Hematopoietic multipotent progenitor cell treated with erythropoietin and hydrocortisone succinate and interleukin-3 and kit ligand, for 6 days (in vitro differentiated cells): ENCODE results near the gene ZBTB7C.
A peak's percentile ranks its signal among the peaks of the same experiment; 100 is the strongest.

Experiments
- DNase-seq: peaks from one replicate; pipeline ENCODE4 v3.0.0-alpha.2; 2015

The ZBTB7C gene

DNA sequence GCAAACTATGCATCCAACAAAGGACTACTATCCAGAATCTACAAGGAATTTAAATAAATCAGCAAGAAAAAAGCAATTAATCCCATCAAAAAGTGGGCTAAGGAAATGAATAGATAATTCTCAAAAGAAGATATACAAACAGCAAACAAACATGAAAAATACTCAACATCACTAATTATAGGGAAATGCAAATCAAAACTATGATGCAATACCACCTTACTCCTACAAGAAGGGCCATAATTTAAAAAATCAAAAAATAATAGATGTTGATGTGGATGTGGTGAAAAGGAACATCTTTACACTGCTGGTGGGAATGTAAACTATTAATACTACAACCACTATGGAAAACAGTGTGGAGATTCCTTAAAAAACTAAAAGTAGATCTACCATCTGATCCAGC lies 164.7 kb downstream of the ZBTB7C start:
- DNase-seq, result no peak

DNA sequence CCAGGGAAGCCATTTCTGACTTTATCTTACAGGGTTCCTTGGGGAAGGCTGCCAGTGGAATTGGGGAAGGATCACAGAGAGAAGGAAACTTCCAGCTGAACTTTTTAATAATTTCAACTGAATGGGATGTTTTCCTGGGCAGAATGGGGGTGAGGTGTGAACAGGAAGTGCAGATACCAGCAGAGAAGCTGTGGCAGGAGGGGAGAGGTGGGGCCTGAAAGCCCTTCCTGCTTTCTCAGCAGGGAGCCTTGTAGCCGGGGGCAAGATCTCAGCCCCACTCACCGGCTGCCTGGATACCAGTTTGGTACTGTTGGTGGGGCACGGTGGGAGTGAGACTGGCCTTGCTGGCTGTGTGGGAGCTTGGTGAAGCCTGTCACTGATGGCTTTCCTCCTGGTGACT lies 170.5 kb downstream of the ZBTB7C start:
- DNase-seq, result no peak

DNA sequence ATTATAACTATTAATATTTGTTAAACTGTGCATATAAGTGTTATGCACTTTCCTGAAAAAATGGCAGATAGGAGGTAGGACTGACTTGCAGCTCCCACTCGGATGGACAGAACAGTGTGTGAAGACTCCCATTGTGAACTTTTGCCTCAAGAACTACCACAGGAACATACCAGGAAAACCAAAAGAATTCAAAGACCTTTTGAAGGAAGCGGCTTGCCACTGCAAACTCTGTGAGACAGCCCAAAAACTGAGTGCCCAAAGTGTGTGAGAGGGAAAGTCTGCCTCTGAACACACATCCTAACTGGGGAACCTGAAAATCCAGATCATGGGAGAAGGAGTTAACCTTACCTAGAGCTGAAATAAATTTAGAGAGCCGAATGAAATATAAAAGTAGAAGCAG lies 171.0 kb downstream of the ZBTB7C start:
- no peak for DNase-seq

DNA sequence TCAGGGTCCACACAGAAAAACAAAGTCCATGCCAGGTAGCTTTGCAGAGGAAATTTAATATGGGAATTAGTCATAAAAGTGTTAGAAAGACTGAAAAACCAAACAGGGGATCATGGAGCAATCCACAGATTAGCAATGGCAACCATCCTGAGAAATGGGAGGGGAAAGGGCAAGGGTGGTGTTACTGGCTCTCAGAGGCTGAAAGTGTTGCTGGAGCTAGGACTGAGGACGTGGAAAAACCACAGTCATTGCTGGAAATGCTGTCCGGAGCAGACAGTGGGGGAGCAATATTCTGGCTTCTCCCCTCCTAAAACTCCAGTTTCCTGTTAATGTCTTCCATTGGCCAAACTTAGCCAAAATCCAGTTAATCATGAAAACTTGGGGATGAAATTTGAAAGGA lies 172.4 kb downstream of the ZBTB7C start:
- DNase-seq, result no peak

DNA sequence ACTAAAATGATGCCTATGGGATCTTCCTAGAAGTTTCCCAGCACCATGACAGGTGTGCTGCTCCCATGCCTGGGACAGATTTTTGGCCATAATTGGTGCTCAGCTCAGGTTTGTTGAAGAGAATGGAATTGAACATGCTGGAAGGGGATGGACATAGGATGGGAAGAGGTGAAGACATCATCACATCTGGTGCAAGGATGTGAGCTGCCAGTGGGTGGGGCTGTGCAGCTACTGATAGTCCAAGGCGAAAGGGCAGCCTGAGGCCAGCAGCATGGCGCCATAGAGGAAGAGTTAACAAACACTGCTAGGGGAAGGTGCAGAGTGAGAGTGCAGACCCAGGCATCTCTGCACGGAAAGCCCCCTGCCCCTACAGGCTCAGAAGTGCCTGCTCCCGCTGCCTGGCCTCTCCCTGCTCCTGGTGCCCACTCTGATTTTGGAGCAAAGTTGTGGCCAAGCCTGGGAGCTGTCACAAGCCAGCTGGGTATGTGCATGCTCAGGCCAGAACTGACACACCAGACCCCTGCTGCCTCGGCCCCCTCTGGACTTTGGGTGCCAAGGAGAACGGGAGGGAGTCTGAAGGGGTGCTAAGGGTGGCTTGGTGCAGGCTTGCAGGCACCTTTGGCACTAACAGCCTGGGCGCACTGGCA lies 178.6 kb downstream of the ZBTB7C start:
- peak; percentile 69 for DNase-seq

DNA sequence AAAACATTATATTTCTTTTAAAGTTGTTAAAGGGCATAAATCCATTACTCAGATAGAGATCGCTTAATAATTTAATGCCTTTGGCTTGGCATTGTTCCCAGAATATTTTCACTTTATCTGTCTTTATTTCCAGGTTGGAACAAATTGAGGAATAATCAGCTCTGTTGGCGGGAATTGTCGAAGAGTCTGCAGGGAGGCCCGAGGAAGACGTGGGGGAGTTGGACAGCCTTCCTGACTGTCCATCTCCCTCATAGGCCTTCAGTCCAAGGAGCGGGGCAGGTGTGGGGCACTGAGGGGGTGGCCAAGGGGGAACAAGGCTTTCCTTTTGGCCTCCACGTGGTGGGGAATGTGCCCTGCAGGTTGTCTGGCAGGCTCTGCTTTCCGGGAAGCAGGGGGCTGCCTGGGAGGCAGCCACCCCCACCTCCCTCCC lies 179.6 kb downstream of the ZBTB7C start:
- no peak for DNase-seq

DNA sequence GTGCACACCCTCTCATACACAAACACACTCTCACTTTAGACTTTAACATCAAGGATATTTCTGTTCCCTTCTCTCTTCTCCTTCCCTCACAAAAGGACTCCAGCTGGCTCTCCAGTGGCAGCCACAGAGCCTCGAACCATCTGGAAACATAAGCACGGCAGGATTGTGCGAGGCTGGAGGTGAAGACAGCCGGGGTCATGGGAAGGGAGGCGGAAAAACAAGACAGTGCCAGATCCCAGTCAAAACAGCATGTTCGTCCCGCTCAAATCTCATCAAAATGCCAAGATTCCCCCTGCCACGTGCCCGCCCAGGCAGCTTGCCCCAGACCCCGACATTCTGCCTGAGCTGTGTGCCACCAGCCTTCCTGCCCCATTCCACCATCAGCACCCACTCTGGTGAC lies 180.3 kb downstream of the ZBTB7C start:
- DNase-seq, result no peak

DNA sequence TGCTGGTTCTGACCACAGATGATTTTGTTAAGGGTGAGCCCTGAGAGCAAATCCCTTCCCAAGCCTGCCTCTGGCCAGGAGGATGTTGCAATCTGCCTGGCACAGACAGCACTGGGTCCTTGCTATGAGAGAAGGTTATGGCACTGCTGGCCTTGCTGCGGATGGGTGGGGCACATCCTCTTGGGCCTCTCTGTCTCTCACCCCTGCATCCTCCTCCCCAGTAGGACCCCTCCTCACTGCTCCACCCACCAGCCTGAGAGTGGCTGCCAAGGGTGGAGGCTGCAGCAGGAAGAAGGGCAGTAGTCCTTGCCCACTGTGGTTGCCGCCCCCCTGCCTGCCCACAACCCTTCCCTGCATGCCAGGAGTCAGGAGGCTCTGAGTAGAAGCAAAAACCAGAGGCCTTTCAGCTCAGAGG lies 180.9 kb downstream of the ZBTB7C start:
- no peak for DNase-seq

DNA sequence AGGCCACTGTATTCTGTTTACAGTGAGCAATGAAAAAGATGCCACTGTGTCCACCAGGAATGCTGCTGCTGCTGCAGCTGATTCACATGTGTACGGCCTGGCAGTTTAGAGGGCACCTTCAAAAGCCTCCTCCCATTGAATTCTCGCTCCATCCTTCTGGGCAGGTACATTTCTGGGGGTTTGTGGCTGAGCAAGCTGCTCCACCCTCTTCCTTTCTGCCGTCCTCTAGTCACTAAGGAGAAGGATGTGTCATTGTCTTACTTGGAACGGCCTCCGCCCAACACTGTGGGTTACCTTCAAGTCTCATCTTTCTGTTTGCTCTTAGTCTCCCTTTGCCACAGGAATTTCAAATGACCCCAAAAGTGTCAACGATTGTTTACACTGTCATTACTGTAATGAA lies 182.0 kb downstream of the ZBTB7C start:
- peak; percentile 5 for DNase-seq

DNA sequence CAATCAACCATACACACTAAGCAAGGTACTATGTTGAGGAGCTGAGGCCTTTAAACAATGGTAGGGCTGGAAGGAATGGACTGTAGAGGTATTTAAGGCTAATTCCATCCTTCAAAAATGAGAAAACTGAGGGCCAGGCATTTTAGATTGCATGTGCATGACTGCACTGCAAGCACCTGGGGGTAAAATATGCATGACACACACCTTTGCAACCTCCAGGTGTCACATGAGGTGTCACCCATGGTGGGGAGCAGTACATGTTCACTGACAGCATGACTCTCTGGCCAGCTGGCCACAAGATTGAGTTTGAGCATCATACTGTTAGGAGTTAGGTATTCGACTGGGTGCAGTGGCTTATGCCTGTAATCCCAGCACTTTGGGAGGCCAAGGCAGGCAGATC lies 182.8 kb downstream of the ZBTB7C start:
- DNase-seq, result no peak

DNA sequence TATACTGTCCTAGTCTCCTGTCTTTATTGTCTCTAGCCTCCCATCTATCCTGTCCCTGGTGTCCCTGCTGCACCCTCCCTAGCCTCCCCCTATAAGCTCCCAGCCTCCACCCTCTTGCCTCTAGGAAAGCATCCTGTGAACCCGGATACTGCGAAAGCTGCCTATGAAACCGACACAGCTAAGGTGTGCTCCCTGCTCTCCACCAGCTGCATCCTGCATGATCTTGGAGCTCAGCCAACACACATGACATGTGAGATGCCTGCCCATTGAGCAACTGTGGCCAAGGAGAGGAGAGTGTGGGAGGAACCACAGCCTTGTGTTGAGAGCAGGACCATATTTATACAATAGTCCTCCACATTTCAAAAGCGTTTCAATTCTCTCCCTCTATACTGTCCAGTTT lies 187.1 kb downstream of the ZBTB7C start:
- DNase-seq, result peak; percentile 58

DNA sequence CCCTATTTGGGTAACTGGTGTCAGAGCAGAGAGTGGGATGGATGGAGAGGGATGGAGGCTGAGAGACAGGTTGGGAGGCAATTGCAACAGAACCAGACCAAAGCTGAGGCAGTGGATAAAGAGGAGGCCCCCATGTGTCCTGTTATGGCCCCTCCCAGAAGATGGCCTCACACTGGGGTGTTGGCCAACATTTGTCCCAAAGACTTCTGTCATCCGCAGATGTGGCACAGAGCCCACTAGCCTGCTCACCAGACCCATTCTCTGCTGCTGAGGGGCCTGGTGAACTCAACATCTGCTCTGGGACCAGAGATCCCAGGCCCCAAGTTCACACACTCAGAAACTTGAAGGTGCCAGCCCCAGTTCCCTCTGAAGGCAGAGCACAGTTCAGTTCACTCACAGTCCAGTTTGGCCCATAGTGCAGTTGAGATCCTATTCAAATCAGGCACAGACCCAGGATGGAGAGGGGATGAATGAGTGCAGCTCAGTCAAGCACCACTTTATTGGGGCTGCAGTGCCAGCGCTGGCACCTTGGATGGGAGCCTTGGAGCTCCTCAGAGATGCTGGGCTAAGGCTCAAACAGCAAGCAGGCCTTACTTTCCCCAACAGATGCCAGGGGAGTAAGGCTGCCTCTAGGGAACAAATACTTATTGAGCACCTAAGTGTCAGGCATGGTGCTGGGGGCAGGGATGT lies 189.2 kb downstream of the ZBTB7C start:
- DNase-seq, result no peak

DNA sequence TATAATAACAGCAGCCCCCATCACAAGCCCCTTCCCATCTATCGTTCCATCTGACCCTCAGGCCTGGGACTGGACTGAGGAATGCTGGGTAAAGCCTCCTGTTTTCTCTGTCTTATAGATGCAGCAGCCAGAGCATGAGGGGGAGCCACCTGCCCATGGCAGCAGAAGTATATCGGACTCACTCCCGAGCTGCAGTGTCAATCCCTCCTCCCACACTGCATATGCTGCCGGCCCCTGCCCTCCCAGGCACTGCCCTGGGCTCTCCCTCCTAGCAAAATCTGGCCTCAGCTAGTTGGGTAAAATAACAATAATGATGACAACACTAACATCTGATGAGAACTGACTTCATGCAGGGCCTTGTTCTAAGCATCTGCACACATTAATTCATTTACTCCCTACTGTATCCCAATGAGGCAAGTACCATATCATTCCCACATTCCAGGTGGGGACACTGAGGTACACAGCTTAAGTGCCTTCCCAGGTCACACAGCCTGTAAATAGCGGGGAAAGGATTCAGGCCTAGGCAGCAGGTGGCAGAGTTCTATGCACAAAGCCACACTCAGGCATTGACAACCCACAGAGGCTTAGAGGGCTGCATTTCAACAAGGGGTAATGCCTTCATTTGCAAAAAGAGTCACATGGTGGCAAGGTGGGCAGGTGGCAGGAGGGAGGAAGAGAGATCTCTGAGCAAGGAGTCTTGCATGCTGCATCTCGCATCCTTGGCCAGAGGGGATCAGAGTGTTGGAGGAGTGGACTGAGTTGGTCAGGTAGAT lies 190.0 kb downstream of the ZBTB7C start:
- no peak for DNase-seq

DNA sequence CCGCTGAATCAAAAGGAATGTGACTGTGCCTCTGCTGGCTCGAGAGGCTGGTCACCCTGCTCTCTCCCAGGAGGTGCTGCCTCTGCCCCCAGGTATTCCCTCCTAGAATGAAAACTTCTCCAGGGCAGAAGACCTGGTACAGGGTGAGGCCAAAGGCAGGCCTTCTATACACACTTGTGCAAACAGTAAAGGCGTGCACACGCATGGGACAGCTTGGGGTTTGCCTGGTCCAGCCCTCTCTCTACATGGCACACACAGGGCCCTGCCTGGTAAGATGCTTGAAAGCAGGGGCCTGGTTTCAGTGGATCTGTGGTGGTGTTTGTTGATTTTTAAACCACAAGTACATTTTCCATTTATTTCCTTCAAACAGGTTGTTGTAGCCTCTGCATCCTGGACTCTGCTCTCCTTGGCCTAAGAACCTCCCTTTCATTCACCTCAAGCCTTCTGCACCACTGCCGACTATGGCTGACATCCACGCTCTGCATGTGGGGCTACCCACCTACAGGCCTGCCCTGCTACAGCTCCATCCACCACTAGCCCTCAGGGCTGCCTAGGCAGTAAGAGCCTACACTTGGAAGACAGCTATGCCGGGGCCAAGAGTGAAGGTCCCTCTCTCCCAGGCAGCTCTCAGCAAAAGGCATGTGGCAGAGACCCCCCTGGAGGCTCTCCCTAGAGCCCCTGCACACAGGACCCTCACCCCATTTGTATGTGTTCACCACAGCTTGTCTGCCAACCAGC lies 190.7 kb downstream of the ZBTB7C start:
- no peak for DNase-seq

DNA sequence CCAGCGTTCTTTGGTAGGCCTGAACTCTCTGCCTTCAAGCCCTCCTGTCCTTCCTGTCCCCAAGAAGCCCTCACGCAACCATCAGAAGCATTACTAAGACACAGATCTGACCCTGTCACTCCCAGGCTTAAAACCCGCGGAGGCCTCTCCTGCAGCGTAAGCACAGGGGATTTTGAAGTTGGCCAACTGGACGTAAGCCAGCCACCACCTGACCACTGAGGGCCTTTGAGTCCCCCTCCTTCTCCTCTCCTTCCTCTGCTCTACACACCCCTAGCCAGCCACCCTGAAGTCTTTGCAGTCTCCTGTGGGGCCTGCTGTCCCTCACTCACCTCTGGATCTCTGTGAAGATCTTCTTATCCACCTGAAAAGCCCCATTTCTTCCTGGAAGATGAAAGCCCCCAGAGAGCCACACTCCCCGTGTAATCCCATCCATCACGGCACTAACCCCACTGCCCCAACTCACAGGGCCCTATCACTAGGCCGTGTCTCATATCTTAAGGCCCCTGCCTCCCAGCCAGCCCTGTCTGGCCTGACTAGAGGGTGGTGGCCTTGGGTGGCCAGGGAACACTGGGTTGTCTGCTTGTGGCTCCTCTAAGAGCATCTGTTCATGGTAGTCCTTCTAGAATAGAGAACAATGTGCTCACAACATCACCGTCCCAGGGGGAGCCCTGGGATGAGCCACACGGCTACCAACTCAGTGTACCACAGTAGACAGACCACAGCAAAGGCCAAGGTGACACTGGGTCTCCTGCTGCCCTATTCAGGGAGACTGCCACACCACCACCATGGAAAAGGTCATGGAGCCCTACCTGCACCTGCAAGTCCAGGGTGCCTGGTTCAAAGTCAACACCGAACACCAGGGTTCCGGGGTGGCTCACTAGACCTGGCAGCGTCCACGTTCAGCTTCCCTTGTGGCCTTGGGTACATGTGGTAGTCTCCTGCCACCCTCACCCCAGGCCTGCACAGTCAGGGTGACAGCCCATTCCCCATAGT lies 191.6 kb downstream of the ZBTB7C start:
- no peak for DNase-seq

DNA sequence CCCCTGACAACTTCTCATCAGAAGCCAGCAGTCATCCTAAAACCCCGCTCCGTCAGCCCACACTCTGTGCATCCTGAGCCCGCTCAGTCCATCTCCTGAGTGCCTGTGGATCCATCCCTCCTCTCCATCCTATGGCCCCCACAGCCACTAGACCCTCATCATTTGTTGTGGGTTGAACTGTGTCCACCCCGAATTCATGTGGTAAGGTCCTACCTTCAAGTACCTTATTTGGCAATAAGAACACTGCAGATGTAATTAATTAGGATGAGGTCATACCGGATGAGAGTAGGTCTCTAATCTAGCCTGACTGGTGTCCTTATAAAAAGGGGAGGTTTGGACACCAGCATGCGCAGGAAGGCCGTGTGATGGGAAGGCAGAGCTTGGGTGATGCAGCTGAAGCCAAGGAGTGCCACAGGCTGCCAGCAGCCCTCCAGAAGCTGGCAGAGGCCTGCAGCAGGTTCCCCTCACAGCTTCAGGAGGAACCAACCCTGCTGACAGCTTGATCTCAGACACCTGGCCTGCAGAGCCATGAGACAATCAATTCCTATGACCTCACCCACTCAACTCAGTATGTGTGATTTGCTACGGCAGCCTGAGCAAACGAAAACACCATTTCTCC lies 192.4 kb downstream of the ZBTB7C start:
- DNase-seq, result no peak

DNA sequence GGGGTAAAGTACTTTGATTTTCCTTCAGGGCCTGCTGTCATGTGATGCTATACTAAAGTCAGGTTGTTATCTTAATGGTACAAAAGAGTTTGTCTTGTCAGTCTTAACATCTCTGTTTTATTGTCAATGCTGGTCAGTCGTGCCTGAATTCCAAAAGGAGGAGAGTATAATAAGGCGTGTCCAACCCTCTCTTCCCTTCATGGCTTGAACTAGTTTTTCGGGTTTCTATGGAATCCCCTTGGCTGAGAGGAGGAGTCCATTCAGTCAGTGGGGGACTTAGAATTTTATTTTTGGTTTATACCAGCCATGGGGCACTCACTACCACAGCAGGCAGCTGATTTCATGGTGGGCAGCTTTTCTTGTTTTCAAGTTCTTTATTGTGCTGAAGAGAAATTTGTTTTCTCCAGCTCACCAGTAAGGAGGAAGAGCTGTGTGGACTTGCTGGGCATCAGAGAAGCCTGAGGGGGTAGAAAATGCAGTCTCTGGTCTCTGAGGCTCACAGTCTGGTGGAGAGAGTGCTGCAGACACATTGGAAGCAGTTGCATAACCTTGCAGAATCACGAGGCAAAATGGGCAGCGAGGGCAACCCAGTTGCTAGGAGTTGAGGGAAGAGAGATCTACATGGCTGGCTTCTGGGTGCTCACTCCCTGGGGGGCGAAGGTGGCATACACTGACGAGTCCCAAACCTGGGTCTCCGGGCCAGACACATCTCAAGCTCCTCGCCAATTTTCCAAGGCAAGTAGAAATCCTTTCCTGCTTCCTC lies 193.1 kb downstream of the ZBTB7C start:
- no peak for DNase-seq

DNA sequence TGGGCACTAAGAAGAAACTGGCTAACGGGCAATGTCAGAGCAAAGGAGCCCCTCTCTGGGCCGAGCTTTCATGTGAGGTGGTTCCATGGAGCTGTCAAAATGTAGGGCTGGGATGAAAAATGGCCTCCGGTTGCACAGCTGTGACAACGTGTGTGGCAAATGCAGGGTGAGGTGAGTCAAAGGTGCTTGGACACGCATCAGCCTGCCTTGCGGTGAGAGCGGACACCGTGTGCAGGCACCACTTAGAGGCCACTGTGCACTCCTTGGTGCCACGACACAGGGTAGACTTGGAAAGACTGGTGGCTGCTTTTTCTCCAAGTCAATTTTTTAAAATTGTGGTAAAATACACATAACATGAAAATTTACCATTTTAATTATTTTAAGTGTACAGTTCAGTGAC lies 195.4 kb downstream of the ZBTB7C start:
- no peak for DNase-seq

DNA sequence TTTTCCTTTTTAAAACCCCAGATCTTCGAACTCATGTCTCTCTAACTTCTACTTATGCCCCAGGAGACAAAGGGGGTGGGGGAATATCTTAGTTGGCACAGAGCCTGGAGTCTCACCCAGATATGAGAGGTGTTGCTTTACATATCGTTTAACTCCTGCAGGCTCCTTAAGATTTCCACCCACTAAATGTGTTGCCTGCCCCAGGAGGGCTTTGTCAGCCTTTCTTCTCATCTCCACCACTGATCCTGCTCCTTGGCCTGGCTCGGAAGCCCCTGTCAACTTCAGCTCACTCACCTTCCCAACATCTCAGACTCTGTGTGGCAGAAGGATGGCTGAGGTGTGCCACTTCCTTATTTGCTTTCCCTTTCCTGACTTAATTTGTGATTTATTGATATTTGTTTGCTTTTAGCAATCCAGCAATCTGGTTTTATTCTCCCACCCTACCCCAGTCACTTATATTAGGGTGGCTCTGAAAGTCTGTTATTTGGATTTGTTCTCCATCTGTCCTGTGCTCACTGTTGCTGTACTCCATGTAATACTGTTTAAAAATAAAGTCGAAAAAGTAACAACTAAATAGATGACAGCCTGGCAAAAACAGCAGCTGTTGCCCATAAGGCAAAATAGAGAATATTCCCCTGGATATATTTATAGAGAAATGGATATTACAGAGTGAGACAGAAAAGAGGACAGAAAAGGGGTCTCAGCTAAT lies 200.6 kb downstream of the ZBTB7C start:
- no peak for DNase-seq

DNA sequence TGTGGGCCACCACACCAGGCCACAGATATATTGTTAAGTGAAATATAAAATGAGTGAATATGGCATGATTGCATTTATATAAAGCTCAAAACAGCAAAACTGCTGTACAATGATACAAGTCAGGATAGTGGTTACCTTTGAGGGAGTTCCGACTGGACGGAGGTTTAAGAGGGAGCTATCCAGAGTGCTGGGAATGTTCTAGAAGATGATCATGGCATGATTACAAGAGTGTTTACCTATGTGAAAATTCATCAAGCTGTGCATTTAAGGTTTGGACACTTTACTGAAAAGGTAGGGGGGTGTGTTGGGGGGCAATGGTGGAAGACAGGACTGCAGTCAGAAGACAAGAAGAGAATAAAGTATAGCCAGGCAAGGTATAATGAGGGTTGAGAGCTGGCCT lies 201.4 kb downstream of the ZBTB7C start:
- no peak for DNase-seq
